ENCODE results near the gene CCDC116.

Gene CCDC116

GRCh38 chr22:21683401-21683811 lies 50.8 kb downstream of the CCDC116 start:
- H3K27ac Mint-ChIP-seq = no peak overlapping the region
- peaks cover 11% of the 10 kb centered on the region for H3K36me3 Mint-ChIP-seq

GRCh38 chr22:21684492-21685163 lies 52.1 kb downstream of the CCDC116 start:
- no peak for DNase-seq (ENCODE audit: low spot score in 2 of 2)
- peaks cover 5% of the 10 kb centered on the region for H3K4me1 Mint-ChIP-seq
- H3K27ac Mint-ChIP-seq = no peak overlapping the region
- no peaks in the 10 kb centered on the region for H3K27me3 Mint-ChIP-seq
- no peak overlapping the region for H3K4me3 Mint-ChIP-seq
- ATAC-seq (ENCODE audit: low read depth) = no peak
- H3K9me3 Mint-ChIP-seq = no peaks in the 10 kb centered on the region
- peaks cover 11% of the 10 kb centered on the region for H3K36me3 Mint-ChIP-seq

More at GRCh38 chr22:21683401-21683811, 50.8 kb downstream of the CCDC116 start:
- ATAC-seq (ENCODE audit: low read depth) (no peak), DNase-seq (ENCODE audit: low spot score in 2 of 2) (no peak)
- no peak overlapping the region for H3K4me3 Mint-ChIP-seq
- no peaks in the 10 kb centered on the region for H3K27me3 Mint-ChIP-seq
- H3K4me1 Mint-ChIP-seq = peaks cover 2% of the 10 kb centered on the region
- no peaks in the 10 kb centered on the region for H3K9me3 Mint-ChIP-seq

- Mint-ChIP-seq H3K9me3 (no peaks in the 10 kb centered on the region), H3K36me3 (peaks cover 11% of the 10 kb centered on the region), H3K4me3 (no peak overlapping the region), H3K27me3 (no peaks in the 10 kb centered on the region), H3K27ac (no peak overlapping the region), H3K4me1 (peaks cover 5% of the 10 kb centered on the region)
- DNase-seq (ENCODE audit: low spot score in 2 of 2) = no peak
- no peak for ATAC-seq (ENCODE audit: low read depth)
Observed at GRCh38 chr22:21685164-21685513, 52.6 kb downstream of the CCDC116 start.

- Mint-ChIP-seq H3K27ac (no peak overlapping the region), H3K4me1 (peaks cover 7% of the 10 kb centered on the region), H3K9me3 (no peaks in the 10 kb centered on the region), H3K27me3 (no peaks in the 10 kb centered on the region), H3K4me3 (no peak overlapping the region), H3K36me3 (peaks cover 14% of the 10 kb centered on the region)
- ATAC-seq (ENCODE audit: low read depth) (no peak), DNase-seq (ENCODE audit: low spot score in 2 of 2) (no peak)
Observed at GRCh38 chr22:21686193-21686608, 53.6 kb downstream of the CCDC116 start.
